GM12878 (cell line): ENCODE results near the gene POLR2B. TPM values are rescaled to one million over a fixed set of nuclear protein-coding genes. Genes with fewer than 3 reads are reported as not detected.

Experiments used
- ATAC-seq: fragments of 200-7000 bp; cut with Tn5 transposase; 3 replicates; pipeline ENCODE4 v1.9.1; 2020; ENCODE audit warnings: mild to moderate bottlenecking, moderate library complexity
- BruUV-seq: library from RNA; stranded (reverse); fragments of 400-500 nt; replicated peaks from 2 replicates; lab custom pipeline; 2021; lab: Mats Ljungman, UMichigan
- CTCF ChIA-PET: fragments of 300-600 bp; sonication (Branson Sonifier 250); formaldehyde crosslinking; extraction: SDS; loops from one replicate; lab custom pipeline; 2021; ENCODE audit warnings: inconsistent platforms; lab: Yijun Ruan, JAX
- POLR2A ChIA-PET: fragments of 350-600 bp; formaldehyde crosslinking; extraction: SDS; loops from one replicate; lab custom pipeline; 2021; ENCODE audit warnings: inconsistent platforms; lab: Charles Lee
- RAD21 ChIA-PET: fragments of 300-600 bp; sonication (Branson Sonifier 250); formaldehyde crosslinking; loops from one replicate; lab custom pipeline; 2023; ENCODE audit warnings: antibody characterized with exemption; ENCODE audit not compliant: unreplicated experiment; lab: Charles Lee
- SMC1A ChIA-PET: fragments of 300-600 bp; sonication (Branson Sonifier 250); formaldehyde crosslinking; loops from one replicate; lab custom pipeline; 2023; ENCODE audit not compliant: unreplicated experiment, uncharacterized antibody; lab: Charles Lee
- DNase-seq: peaks from one replicate; pipeline ENCODE4 v3.0.0-alpha.2; 2011; ENCODE audit warnings: low read depth, low spot score
- FAIRE-seq: peaks from 3 replicates; lab custom pipeline; 2011; peaks lifted over from hg19 to GRCh38; lab: Jason Lieb, UNC
- H2AFZ ChIP-seq: 2 replicates; pipeline ENCODE4 v1.6.0; 2011; ENCODE audit warnings: low read depth, low read length, control low read depth; ENCODE audit not compliant: control insufficient read depth
- H3K27ac ChIP-seq: 2 replicates; pipeline ENCODE4 v1.5.1; 2011; ENCODE audit warnings: control low read depth; ENCODE audit not compliant: control insufficient read depth, insufficient read depth
- H3K27me3 ChIP-seq, 2 experiments: replicated peaks in 1 of 2; 2 replicates each; pipeline versions ENCODE4 v1.6.0 to v1.6.1; 2011; ENCODE audit warnings: low read length in 1 of 2; ENCODE audit not compliant: control insufficient read depth in 2 of 2, insufficient read depth in 2 of 2
- H3K36me3 ChIP-seq, 2 experiments: 2 replicates each; pipeline ENCODE4 v1.5.1; 2011; ENCODE audit warnings: low read length in 1 of 2; ENCODE audit not compliant: control insufficient read depth in 2 of 2, insufficient read depth in 2 of 2
- H3K4me1 ChIP-seq: 2 replicates; pipeline ENCODE4 v1.6.1; 2011; ENCODE audit warnings: mild to moderate bottlenecking, low read length, moderate library complexity, mixed read lengths; ENCODE audit not compliant: control insufficient read depth, insufficient read depth
- H3K4me2 ChIP-seq: 2 replicates; pipeline ENCODE4 v1.6.0; 2011; ENCODE audit warnings: control low read depth; ENCODE audit not compliant: control insufficient read depth, insufficient read depth
- H3K4me3 ChIP-seq: fragments of 200-600 bp; sonication (generic); 2 replicates; pipeline ENCODE4 v1.5.1; 2016
- H3K79me2 ChIP-seq: 2 replicates; pipeline ENCODE4 v1.6.0; 2011; ENCODE audit warnings: low read length; ENCODE audit not compliant: control insufficient read depth, insufficient read depth
- H3K9ac ChIP-seq: 2 replicates; pipeline ENCODE4 v1.8.0; 2011; ENCODE audit warnings: low read length, control low read depth, mixed read lengths; ENCODE audit not compliant: control insufficient read depth, insufficient read depth
- H3K9me3 ChIP-seq: replicated peaks from 3 replicates; pipeline ENCODE4 v1.5.1; 2011; ENCODE audit warnings: mild to moderate bottlenecking, low read length; ENCODE audit not compliant: control insufficient read depth, insufficient read depth
- H4K20me1 ChIP-seq: 2 replicates; pipeline ENCODE4 v1.6.0; 2011; ENCODE audit not compliant: control insufficient read depth, insufficient read depth
- ATF3 ChIP-seq: IDR thresholded peaks from 2 replicates; pipeline ENCODE4 v1.6.1; 2011; ENCODE audit warnings: low read depth, mild to moderate bottlenecking, low read length, moderate library complexity, borderline replicate concordance; ENCODE audit errors: extremely low read depth
- GATAD2B ChIP-seq: fragments of 450-650 bp; conservative IDR thresholded peaks from 2 replicates; pipeline ENCODE4 v1.6.1; 2017; ENCODE audit warnings: low read depth, mild to moderate bottlenecking, moderate library complexity
- IKZF2 ChIP-seq, 2 experiments: fragments of 450-650 bp; IDR thresholded peaks; 2 replicates each; pipeline ENCODE4 v1.6.1; 2017; ENCODE audit warnings: mild to moderate bottlenecking in 2 of 2, moderate library complexity in 2 of 2
- KLF5 ChIP-seq: fragments of 450-650 bp; IDR thresholded peaks from 2 replicates; pipeline ENCODE4 v1.6.1; 2014; ENCODE audit warnings: mild to moderate bottlenecking; ENCODE audit not compliant: partially characterized antibody
- PKNOX1 ChIP-seq: fragments of 450-650 bp; IDR thresholded peaks from 2 replicates; pipeline ENCODE4 v1.6.1; 2016; ENCODE audit warnings: mild to moderate bottlenecking
- REST ChIP-seq: IDR thresholded peaks from 2 replicates; pipeline ENCODE4 v1.6.1; 2012; ENCODE audit warnings: mild to moderate bottlenecking, low read depth, low read length
- TCF7 ChIP-seq: IDR thresholded peaks from 2 replicates; pipeline ENCODE4 v1.6.1; 2014; ENCODE audit warnings: antibody characterized with exemption, borderline replicate concordance
- WGBS: methylation state at CpG from one replicate; pipeline ENCODE4 v1.1.6; 2016; ENCODE audit warnings: low lambda C conversion rate; ENCODE audit not compliant: insufficient replicate concordance, insufficient coverage; ENCODE audit errors: missing lambda C conversion rate; 5-methylcytosine and 5-hydroxymethylcytosine counted together
- in situ Hi-C: fragments of 300-500 bp; cut with MboI; formaldehyde crosslinking; loops from 9 replicates; pipeline ENCODE4 v1.14.3; 2018; ENCODE audit warnings: mixed read lengths
- intact Hi-C: fragments of 100-400 bp; cut with micrococcal nuclease; formaldehyde crosslinking; loops from one replicate; pipeline ENCODE4 v1.14.2; 2022; ENCODE audit not compliant: unreplicated experiment
- polyA plus RNA-seq, 11 experiments: library from polyadenylated mRNA; depleted of rRNA in 4 of 11; unstranded in 6 of 11; stranded (reverse) in 5 of 11; fragments of >200 nt; fragmentation: Nextera tagmentation in 4 of 11; fragmentation: Illumina TruSeq in 1 of 11; extraction: Ambion mirVana in 4 of 11; extraction: Trizol in 1 of 11; gene quantifications; 1 replicate in 1 of 11; 2 replicates in 10 of 11; pipeline versions ENCODE4 v1.2.1 to v1.2.3, GENCODE V29; 2011 to 2016; ENCODE audit warnings: inconsistent platforms in 2 of 11, missing spikeins in 2 of 11, low read depth in 1 of 11
- total RNA-seq, 4 experiments: library from RNA; depleted of rRNA in 3 of 4; stranded (reverse); fragments of >200 nt in 3 of 4; fragmentation: Illumina TruSeq in 1 of 4; extraction: Trizol in 1 of 4; gene quantifications; 2 replicates each; pipeline versions ENCODE4 v1.2.1 to v1.2.3, GENCODE V29; 2013 to 2021

The POLR2B gene
- total and polyA plus RNA-seq, 10 of the 15 experiments (the other 5 are each of a cell fraction or from before 2014, with no cell fraction given) = 46.0 to 183 (median 99.2) TPM

- ChIA-PET POLR2A (interaction anchor here (0.6 to 2.0 kb wide), 4 partner anchors 11 to 54 kb away, joined by 3 to 16 read pairs (median 6); no protein-coding TSS in a partner anchor), SMC1A (interaction anchor here (2.6 kb wide), 1 partner anchor 14 kb away, joined by 14 read pairs; no protein-coding TSS in a partner anchor), CTCF (interaction anchor here (1.7 kb wide), 1 partner anchor 65 kb away, joined by 4 read pairs; no protein-coding TSS in a partner anchor), RAD21 (interaction anchor here (2.1 kb wide), 1 partner anchor 14 kb away, joined by 11 read pairs; no protein-coding TSS in a partner anchor)
- Histone ChIP-seq H3K27me3 (no peaks in the 10 kb centered on the region), H4K20me1 (peaks cover 6% of the 10 kb centered on the region; the same call in 1 of the 2 replicates), H2AFZ (no peak overlapping the region; the same call in 1 of the 2 replicates), H3K4me1 (peaks cover 4% of the 10 kb centered on the region), H3K79me2 (peaks cover 64% of the 10 kb centered on the region), H3K27ac (peak overlapping the region; percentile 92; the same call in 1 of the 2 replicates), H3K4me3 (peak overlapping the region; percentile 86), H3K36me3 (peaks cover 4 to 14% of the 10 kb centered on the region in 2 experiments; a peak in 3 of 4 replicates), H3K9ac (peak overlapping the region; percentile 98), H3K4me2 (peak overlapping the region; percentile 94), H3K9me3 (peaks cover 14% of the 10 kb centered on the region)
- ATAC-seq = peak; percentile 1
- intact Hi-C loops (loop anchor here (5.0 kb wide), 1 partner anchor 1029 kb away; the partner anchor contains the start of gene CEP135), in situ Hi-C loops (no loop called here)
- TF ChIP-seq GATAD2B (no peak), IKZF2 (IDR thresholded peaks at IDR 0.05) (no peak)
- FAIRE-seq = no peak
- no peak for DNase-seq
- no TSS peak for BruUV-seq
- WGBS = 2% methylated on average over 35 of the region's 35 CpGs
These were observed 2.3 kb upstream of the POLR2B start for GRCh38 chr4:56976283-56976836.

- Histone ChIP-seq H3K9me3 (peaks cover 14% of the 10 kb centered on the region), H3K79me2 (peaks cover 69% of the 10 kb centered on the region), H3K36me3 (peaks cover 4 to 14% of the 10 kb centered on the region in 2 experiments; a peak in 3 of 4 replicates), H3K27me3 (no peaks in the 10 kb centered on the region), H4K20me1 (peaks cover 6% of the 10 kb centered on the region; the same call in 1 of the 2 replicates), H3K4me2 (peak overlapping the region; percentile 94; the same call in 1 of the 2 replicates), H3K4me1 (peaks cover 4% of the 10 kb centered on the region), H2AFZ (peak overlapping the region; percentile 90), H3K4me3 (peak overlapping the region; percentile 86), H3K9ac (peak overlapping the region; percentile 98), H3K27ac (peak overlapping the region; percentile 92)
- TSS peak; percentile 54 for BruUV-seq
- FAIRE-seq (no peak), DNase-seq (no peak), ATAC-seq (peak; percentile 58)
- WGBS = under 1% methylated on average over 27 of the region's 46 CpGs
- CTCF ChIA-PET = interaction anchor here (0.7 to 1.7 kb wide), 7 partner anchors 14 to 349 kb away, joined by 3 to 6 read pairs (median 4); no protein-coding TSS in a partner anchor
- in situ Hi-C loops = no loop called here
- SMC1A ChIA-PET = interaction anchor here (0.8 to 3.3 kb wide), 9 partner anchors 14 to 542 kb away, joined by 3 to 18 read pairs (median 4); partner anchors contain the start of genes PPAT and REST
- POLR2A ChIA-PET = interaction anchor here (0.6 to 4.1 kb wide), 11 partner anchors 12 to 590 kb away, joined by 3 to 31 read pairs (median 4); partner anchors contain the start of genes AASDH and REST
- intact Hi-C loops = loop anchor here (1.0 to 5.0 kb wide), 2 partner anchors 68 to 1030 kb away; partner anchors contain the start of gene CEP135
- RAD21 ChIA-PET = interaction anchor here (0.6 to 3.9 kb wide), 7 partner anchors 9 to 541 kb away, joined by 3 to 43 read pairs (median 5); partner anchors contain the start of genes PAICS, PPAT, REST and SRP72
- TF ChIP-seq TCF7 (no peak), PKNOX1 (no peak), REST (0 out of 2 replicates have a peak, but pooled peaks have one; percentile 2), KLF5 (peak; percentile 20), ATF3 (no peak)
These were observed 1.8 kb upstream of the POLR2B start for GRCh38 chr4:56976837-56977320.
